IMR-90 (cell line): ENCODE data around the gene NHSL2. TPM values are rescaled to one million over a fixed set of nuclear protein-coding genes. Genes with fewer than 3 reads are reported as not detected.

Source experiments
- ATAC-seq: fragments of 200-7000 bp; cut with Tn5 transposase; 2 replicates; pipeline ENCODE4 v1.9.1; 2020; ENCODE audit warnings: low read depth, mild to moderate bottlenecking, moderate library complexity
- BruUV-seq: library from RNA; stranded (reverse); fragments of 400-500 nt; replicated peaks from 2 replicates; lab custom pipeline; 2021; lab: Mats Ljungman, UMichigan
- CTCF ChIA-PET: fragments of 300-600 bp; formaldehyde crosslinking; extraction: SDS; loops from one replicate; lab custom pipeline; 2021; ENCODE audit warnings: antibody characterized with exemption; lab: Yijun Ruan, JAX
- POLR2A ChIA-PET: fragments of 300-600 bp; sonication (Branson Sonifier 250); formaldehyde crosslinking; loops from one replicate; lab custom pipeline; 2022; ENCODE audit warnings: antibody characterized with exemption; ENCODE audit not compliant: unreplicated experiment; lab: Charles Lee
- DNase-seq: peaks from one replicate; pipeline ENCODE4 v3.0.0; 2013
- H2AFZ ChIP-seq: replicated peaks from 2 replicates; pipeline ENCODE3; 2013; ENCODE audit warnings: low read length, mild to moderate bottlenecking; ENCODE audit not compliant: poor library complexity
- H2AK5ac ChIP-seq: 2 replicates; pipeline ENCODE4 v1.6.1; 2013; ENCODE audit warnings: low read depth, low read length, inconsistent platforms
- H2AK9ac ChIP-seq: replicated peaks from 2 replicates; pipeline ENCODE3; 2013; ENCODE audit warnings: mild to moderate bottlenecking, low read depth, low read length, moderate library complexity; ENCODE audit not compliant: poor library complexity
- H2BK120ac ChIP-seq: 2 replicates; pipeline ENCODE4 v1.6.1; 2013; ENCODE audit warnings: low read depth, low read length, inconsistent platforms
- H2BK15ac ChIP-seq: 3 replicates; pipeline ENCODE4 v1.6.1; 2013; ENCODE audit warnings: low read depth, low read length, inconsistent platforms
- H2BK20ac ChIP-seq: 2 replicates; pipeline ENCODE4 v1.6.1; 2013; ENCODE audit warnings: low read depth, mild to moderate bottlenecking, inconsistent platforms, low read length, moderate library complexity
- H2BK5ac ChIP-seq: 2 replicates; pipeline ENCODE4 v1.6.1; 2013; ENCODE audit warnings: mild to moderate bottlenecking, low read depth, low read length, inconsistent platforms; ENCODE audit not compliant: poor library complexity, severe bottlenecking
- H3K14ac ChIP-seq: replicated peaks from 2 replicates; pipeline ENCODE4 v1.6.1; 2013; ENCODE audit warnings: low read depth, low read length, inconsistent platforms
- H3K18ac ChIP-seq: 2 replicates; pipeline ENCODE4 v1.6.1; 2013; ENCODE audit warnings: low read depth, low read length, control low read depth
- H3K23ac ChIP-seq: 2 replicates; pipeline ENCODE4 v1.6.1; 2013; ENCODE audit warnings: low read depth, low read length, inconsistent platforms
- H3K27ac ChIP-seq: 2 replicates; pipeline ENCODE4 v1.5.1; 2013; ENCODE audit warnings: mild to moderate bottlenecking, control low read depth, low read length; ENCODE audit not compliant: insufficient read depth
- H3K27me3 ChIP-seq: 2 replicates; pipeline ENCODE4 v1.6.1; 2013; ENCODE audit warnings: low read length; ENCODE audit not compliant: control insufficient read depth, insufficient read depth
- H3K36me3 ChIP-seq: 2 replicates; pipeline ENCODE4 v1.6.1; 2013; ENCODE audit warnings: low read length, mixed read lengths; ENCODE audit not compliant: control insufficient read depth, insufficient read depth
- H3K4ac ChIP-seq: 2 replicates; pipeline ENCODE4 v1.6.1; 2013; ENCODE audit warnings: low read depth, low read length, inconsistent platforms
- H3K4me1 ChIP-seq: 2 replicates; pipeline ENCODE4 v1.6.1; 2013; ENCODE audit warnings: low read length, mixed read lengths; ENCODE audit not compliant: control insufficient read depth, insufficient read depth
- H3K4me2 ChIP-seq: 2 replicates; pipeline ENCODE4 v1.6.1; 2013; ENCODE audit warnings: low read depth, mild to moderate bottlenecking, control low read depth, low read length, moderate library complexity
- H3K4me3 ChIP-seq: 2 replicates; pipeline ENCODE4 v1.5.1; 2013; ENCODE audit warnings: low read depth, mild to moderate bottlenecking, control low read depth, low read length, moderate library complexity; ENCODE audit not compliant: insufficient read depth
- H3K56ac ChIP-seq: 2 replicates; pipeline ENCODE4 v1.6.1; 2013; ENCODE audit warnings: low read length, inconsistent platforms; ENCODE audit not compliant: insufficient read depth; ENCODE audit errors: extremely low read depth
- H3K79me1 ChIP-seq, 2 experiments: 2 replicates each; pipeline ENCODE4 v1.6.1; 2013; ENCODE audit warnings: low read length in 2 of 2, inconsistent platforms in 1 of 2, low read depth in 1 of 2
- H3K9ac ChIP-seq: 2 replicates; pipeline ENCODE4 v1.6.1; 2013; ENCODE audit warnings: low read depth, low read length, control low read depth
- H3K9me1 ChIP-seq: 2 replicates; pipeline ENCODE4 v1.6.1; 2013; ENCODE audit warnings: low read length, inconsistent platforms; ENCODE audit not compliant: insufficient read depth
- H3K9me3 ChIP-seq: 2 replicates; pipeline ENCODE4 v1.6.1; 2013; ENCODE audit warnings: low read length; ENCODE audit not compliant: control insufficient read depth, insufficient read depth
- H4K20me1 ChIP-seq: 2 replicates; pipeline ENCODE4 v1.6.1; 2013; ENCODE audit warnings: low read length, inconsistent platforms; ENCODE audit not compliant: insufficient read depth
- H4K5ac ChIP-seq: 2 replicates; pipeline ENCODE4 v1.6.1; 2013; ENCODE audit warnings: mild to moderate bottlenecking, low read depth, low read length, control low read depth
- H4K8ac ChIP-seq, 2 experiments: 2 replicates each; pipeline ENCODE4 v1.6.1; 2013; ENCODE audit warnings: low read depth in 2 of 2, low read length in 2 of 2, control low read depth in 1 of 2, inconsistent platforms in 1 of 2
- H4K91ac ChIP-seq: 2 replicates; pipeline ENCODE4 v1.6.1; 2013; ENCODE audit warnings: low read depth, low read length, inconsistent platforms; ENCODE audit not compliant: insufficient read depth
- BHLHE40 ChIP-seq: fragments of 150-350 bp; IDR thresholded peaks from 2 replicates; pipeline ENCODE4 v1.6.1; 2016; ENCODE audit warnings: mild to moderate bottlenecking, low read depth, low read length
- CEBPB ChIP-seq: IDR thresholded peaks from 2 replicates; pipeline ENCODE4 v1.6.1; 2012; ENCODE audit warnings: low read depth, low read length, improper control_type of control experiment
- CHD1 ChIP-seq: IDR thresholded peaks from 2 replicates; pipeline ENCODE4 v1.6.1; 2012; ENCODE audit warnings: low read depth, low read length, improper control_type of control experiment
- CTCF ChIP-seq: conservative IDR thresholded peaks from 2 replicates; pipeline ENCODE4 v1.5.1; 2012; ENCODE audit warnings: mild to moderate bottlenecking, low read depth, low read length, improper control_type of control experiment
- ELK1 ChIP-seq: fragments of 150-350 bp; IDR thresholded peaks from 2 replicates; pipeline ENCODE4 v1.6.1; 2016; ENCODE audit warnings: low read depth, mild to moderate bottlenecking, low read length, moderate library complexity, borderline replicate concordance
- FOS ChIP-seq: fragments of 150-350 bp; IDR thresholded peaks from 2 replicates; pipeline ENCODE4 v1.6.1; 2016; ENCODE audit warnings: low read depth, low read length
- MAFK ChIP-seq: IDR thresholded peaks from 2 replicates; pipeline ENCODE4 v1.6.1; 2012; ENCODE audit warnings: low read depth, low read length, improper control_type of control experiment
- MAZ ChIP-seq: IDR thresholded peaks from 2 replicates; pipeline ENCODE4 v1.6.1; 2012; ENCODE audit warnings: low read depth, mild to moderate bottlenecking, low read length, improper control_type of control experiment, moderate library complexity, borderline replicate concordance
- MXI1 ChIP-seq: IDR thresholded peaks from 2 replicates; pipeline ENCODE4 v1.6.1; 2012; ENCODE audit warnings: low read depth, mild to moderate bottlenecking, low read length, moderate library complexity, borderline replicate concordance
- NFE2L2 ChIP-seq: fragments of 150-350 bp; IDR thresholded peaks from 2 replicates; pipeline ENCODE4 v1.6.1; 2016; ENCODE audit warnings: low read depth, mild to moderate bottlenecking, low read length
- POLR2A ChIP-seq: IDR thresholded peaks from 2 replicates; pipeline ENCODE4 v1.6.1; 2012; ENCODE audit warnings: mild to moderate bottlenecking, low read depth, low read length
- RAD21 ChIP-seq: IDR thresholded peaks from 2 replicates; pipeline ENCODE4 v1.6.1; 2012; ENCODE audit warnings: low read length, improper control_type of control experiment
- RCOR1 ChIP-seq: IDR thresholded peaks from 2 replicates; pipeline ENCODE4 v1.6.1; 2012; ENCODE audit warnings: mild to moderate bottlenecking, low read length, improper control_type of control experiment; ENCODE audit not compliant: insufficient replicate concordance
- RFX5 ChIP-seq: IDR thresholded peaks from 2 replicates; pipeline ENCODE4 v1.8.0; 2012; ENCODE audit warnings: low read depth, mild to moderate bottlenecking, low read length, moderate library complexity
- SMC3 ChIP-seq: fragments of 150-350 bp; IDR thresholded peaks from 2 replicates; pipeline ENCODE4 v1.6.1; 2016; ENCODE audit warnings: low read depth, mild to moderate bottlenecking, antibody characterized with exemption, low read length, moderate library complexity
- USF2 ChIP-seq: fragments of 150-350 bp; IDR thresholded peaks from 2 replicates; pipeline ENCODE4 v1.6.1; 2017; ENCODE audit warnings: mild to moderate bottlenecking, antibody characterized with exemption, low read length, low read depth
- WGBS, 2 experiments: methylation state at CpG; one replicate each; pipeline versions ENCODE4 v1.1.5 to v1.1.7; 2013; ENCODE audit warnings: missing lambda C conversion rate in 2 of 2; ENCODE audit not compliant: insufficient read length in 1 of 2; ENCODE audit errors: extremely low coverage in 2 of 2; 5-methylcytosine and 5-hydroxymethylcytosine counted together
- dilution Hi-C: fragments of 300-500 bp; cut with HindIII; formaldehyde crosslinking; loops from one replicate; pipeline ENCODE4 v1.14.3; 2018; ENCODE audit warnings: low sequenced_read_pairs; ENCODE audit not compliant: unreplicated experiment
- in situ Hi-C: fragments of 300-500 bp; cut with MboI; formaldehyde crosslinking; loops from 3 replicates; pipeline ENCODE4 v1.14.3; 2019; ENCODE audit warnings: low sequenced_read_pairs, inconsistent platforms, mixed read lengths
- intact Hi-C: fragments of 100-400 bp; cut with micrococcal nuclease; formaldehyde crosslinking; loops from 2 replicates; pipeline ENCODE4 v1.10.0; 2022
- polyA plus RNA-seq, 3 experiments: library from polyadenylated mRNA; depleted of rRNA; stranded (reverse); fragments of >200 nt; gene quantifications; 2 replicates each; pipeline ENCODE4 v1.2.3, GENCODE V29; 2012; ENCODE audit warnings: low replicate concordance in 1 of 3
- total RNA-seq: library from RNA; depleted of rRNA; stranded (reverse); fragments of >200 nt; gene quantifications from 2 replicates; pipeline ENCODE4 v1.2.3, GENCODE V29; 2012

Gene NHSL2
- total and polyA plus RNA-seq, 2 of the 4 experiments (the other 2 are of a cell fraction), result 0.72 to 0.75 TPM

- no peak for ATAC-seq
- H2BK120ac ChIP-seq, result no peak overlapping the region
- H3K9me3 ChIP-seq, result no peaks in the 10 kb centered on the region
- no peak overlapping the region for H3K4ac ChIP-seq
- H3K27ac ChIP-seq, result no peak overlapping the region
- H3K4me1 ChIP-seq, result no peaks in the 10 kb centered on the region
- H2AK5ac ChIP-seq, result no peak overlapping the region
- dilution Hi-C loops, result no loop called here
- no peak for DNase-seq
- H3K4me3 ChIP-seq, result no peak overlapping the region
- WGBS, 2 experiments, result no CpG with 5 or more reads among the region's 2 CpGs
- no peak overlapping the region for H2BK15ac ChIP-seq
- H3K27me3 ChIP-seq, result peaks cover 43% of the 10 kb centered on the region
- POLR2A ChIA-PET, result no interaction called here
- H3K9me1 ChIP-seq, result no peaks in the 10 kb centered on the region
- H3K4me2 ChIP-seq, result no peak overlapping the region
- no peak overlapping the region for H4K91ac ChIP-seq
- no peak overlapping the region for H2BK5ac ChIP-seq
- no peak overlapping the region for H4K8ac ChIP-seq
- no TSS peak for BruUV-seq
- H3K9ac ChIP-seq, result no peak overlapping the region
- H4K20me1 ChIP-seq, result no peaks in the 10 kb centered on the region
- TF ChIP-seq CHD1 (no peak), MAFK (no peak), CEBPB (no peak), FOS (no peak), POLR2A (no peak), MXI1 (no peak), NFE2L2 (no peak), RCOR1 (no peak), SMC3 (no peak), ELK1 (no peak), CTCF (no peak), RFX5 (no peak), MAZ (no peak), BHLHE40 (no peak), USF2 (no peak), RAD21 (no peak)
- H3K56ac ChIP-seq, result no peak overlapping the region
- H3K18ac ChIP-seq, result no peak overlapping the region
- H2AK9ac ChIP-seq, result no peak overlapping the region
- no peak overlapping the region for H2AFZ ChIP-seq
- no peak overlapping the region for H3K14ac ChIP-seq
- no peak overlapping the region for H2BK20ac ChIP-seq
- no peak overlapping the region for H4K5ac ChIP-seq
- H3K79me1 ChIP-seq, result no peaks in the 10 kb centered on the region
- CTCF ChIA-PET, result no interaction called here
- H3K23ac ChIP-seq, result no peak overlapping the region
- in situ Hi-C loops, result no loop called here
- intact Hi-C loops, result no loop called here
- no peaks in the 10 kb centered on the region for H3K36me3 ChIP-seq
These were observed 79.9 kb downstream of the NHSL2 start for GRCh38 chrX:71990518-71990917.
